Skeletal muscle tissue (tissue), 4 donors: ENCODE measurements around the gene TUBA1B. TPM values are rescaled to one million over a fixed set of nuclear protein-coding genes. Genes with fewer than 3 reads are reported as not detected.

Experiments
- H3K27ac ChIP-seq: one replicate; pipeline ENCODE4 v1.7.0; 2013; ENCODE audit warnings: mild to moderate bottlenecking, low read depth, low read length, inconsistent platforms
- H3K27me3 ChIP-seq, 3 donors: one replicate each; pipeline ENCODE4 v1.7.0; 2013; ENCODE audit warnings: low read length in 3 of 3; ENCODE audit not compliant: control insufficient read depth in 3 of 3, insufficient read depth in 3 of 3
- H3K36me3 ChIP-seq, 3 donors: one replicate each; pipeline ENCODE4 v1.7.0; 2013; ENCODE audit warnings: low read length in 3 of 3; ENCODE audit not compliant: control insufficient read depth in 3 of 3, insufficient read depth in 3 of 3
- H3K4me1 ChIP-seq, 3 donors: one replicate each; pipeline ENCODE4 v1.7.0; 2013; ENCODE audit warnings: low read length in 3 of 3, mild to moderate bottlenecking in 3 of 3; ENCODE audit not compliant: control insufficient read depth in 3 of 3, insufficient read depth in 3 of 3
- H3K4me3 ChIP-seq, 3 donors: one replicate each; pipeline ENCODE4 v1.7.0; 2013; ENCODE audit warnings: low read length in 3 of 3
- H3K9ac ChIP-seq, 3 donors: one replicate each; pipeline ENCODE4 v1.7.0; 2013; ENCODE audit warnings: low read length in 3 of 3, mild to moderate bottlenecking in 3 of 3, moderate library complexity in 2 of 3, low read depth in 1 of 3
- H3K9me3 ChIP-seq, 3 donors: one replicate each; pipeline ENCODE4 v1.7.0; 2013; ENCODE audit warnings: low read length in 3 of 3; ENCODE audit not compliant: control insufficient read depth in 3 of 3
- total RNA-seq: library from RNA; depleted of rRNA; stranded (reverse); fragments of >200 nt; gene quantifications from one replicate; pipeline ENCODE4 v1.2.3, GENCODE V29; 2014
- donor health status: Osteomylitis.

TUBA1B gene
- total RNA-seq, 1 donor from 2014 or later, result 674 TPM

DNA sequence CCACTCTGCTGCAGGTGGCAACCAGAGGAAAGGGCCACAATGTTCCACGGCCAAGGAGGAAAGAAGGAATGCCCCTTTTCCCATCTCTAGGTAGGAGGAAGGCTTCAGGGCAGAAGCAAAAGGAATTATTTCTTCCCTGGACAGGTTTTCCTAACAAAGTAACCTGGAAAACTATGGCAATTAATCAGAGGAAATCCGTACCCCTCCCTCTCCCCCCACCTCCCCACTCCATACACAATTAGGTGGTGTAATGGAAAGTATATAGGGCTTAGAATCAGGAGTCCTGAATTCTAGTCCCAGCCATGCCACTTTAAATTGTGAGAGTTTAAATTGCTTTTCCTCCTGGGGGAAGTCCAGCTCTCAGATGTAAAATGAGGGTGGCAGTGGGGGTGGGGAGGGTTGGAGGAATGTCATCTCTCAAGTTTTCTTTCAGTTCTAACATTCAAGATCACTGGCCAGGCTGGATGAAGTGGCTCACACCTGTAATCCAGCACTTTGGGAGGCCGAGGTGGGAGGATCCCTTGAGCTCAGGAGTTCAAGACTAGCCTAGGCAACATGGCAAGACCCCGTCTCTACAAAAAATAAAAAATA is 38.3 kb downstream of the TUBA1B start:
- peaks cover 12 to 14% (median 14%) of the 10 kb centered on the region in 3 donors for H3K36me3 ChIP-seq
- peaks cover 44 to 63% (median 46%) of the 10 kb centered on the region in 3 donors for H3K4me1 ChIP-seq
- no peak overlapping the region for H3K27ac ChIP-seq
- peaks cover 46 to 65% (median 59%) of the 10 kb centered on the region in 3 donors for H3K27me3 ChIP-seq
- H3K9me3 ChIP-seq, result no peaks in the 10 kb centered on the region
- H3K9ac ChIP-seq, result no peak overlapping the region
- H3K4me3 ChIP-seq, result no peak overlapping the region

DNA sequence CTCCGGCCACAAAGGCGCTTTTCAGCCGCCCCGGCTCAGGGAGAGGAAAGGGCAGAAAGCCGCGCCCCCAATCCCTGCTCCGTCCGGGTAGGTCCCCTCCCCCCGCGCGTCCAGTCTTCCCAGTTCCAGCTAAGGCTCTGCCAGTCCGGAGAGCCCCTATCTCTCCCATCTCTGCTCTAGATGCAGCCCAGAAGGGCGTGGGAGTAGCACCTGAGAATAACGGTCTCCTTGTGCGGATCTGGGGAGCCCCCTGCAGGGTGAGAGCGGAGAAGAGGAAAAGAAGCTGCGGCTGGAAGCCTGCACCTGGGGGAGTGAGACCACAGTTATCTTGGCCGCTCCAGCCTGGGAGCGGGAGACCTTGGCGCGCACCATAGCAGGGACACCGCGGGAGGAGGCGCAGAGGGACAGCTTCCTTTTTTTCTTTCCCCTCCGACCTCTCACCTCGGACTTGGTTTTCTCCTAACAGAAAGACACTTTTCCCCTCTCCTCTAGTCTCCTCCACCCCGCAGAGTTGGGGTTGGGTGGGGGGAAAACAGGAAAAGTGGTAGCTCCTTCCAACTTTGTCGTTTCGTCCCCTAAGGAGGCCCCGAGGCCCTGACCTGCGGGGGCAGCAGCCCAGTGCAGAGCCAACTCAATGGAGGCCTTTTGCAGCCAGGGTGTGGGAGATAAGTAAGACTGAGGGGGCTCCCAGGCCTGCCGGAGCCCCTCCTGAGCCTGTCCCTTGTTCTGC is 38.9 kb downstream of the TUBA1B start:
- peaks cover 42 to 58% (median 43%) of the 10 kb centered on the region in 3 donors for H3K4me1 ChIP-seq
- peaks cover 5 to 7% (median 7%) of the 10 kb centered on the region in 3 donors for H3K36me3 ChIP-seq
- peak overlapping the region in 1 of 3 donors; percentile 23 for H3K9ac ChIP-seq
- H3K4me3 ChIP-seq, result peak overlapping the region; percentile 11 to 41 (median 26)
- no peak overlapping the region for H3K27ac ChIP-seq
- H3K9me3 ChIP-seq, result no peaks in the 10 kb centered on the region
- H3K27me3 ChIP-seq, result peaks cover 46 to 65% (median 59%) of the 10 kb centered on the region in 3 donors

DNA sequence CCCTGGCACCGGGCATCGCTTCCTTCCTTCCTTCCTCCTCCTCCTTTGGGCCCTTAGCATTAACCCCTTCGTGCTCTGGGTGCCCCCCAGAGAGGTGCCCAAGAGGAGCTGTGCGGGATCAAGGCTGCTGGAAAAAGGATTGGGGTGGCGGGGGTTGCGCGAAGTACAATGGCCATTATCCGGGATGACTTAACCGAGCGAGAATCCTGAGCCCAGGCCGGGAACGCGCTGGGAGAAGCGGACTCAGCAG is 39.4 kb downstream of the TUBA1B start:
- Histone ChIP-seq H3K9me3 (no peaks in the 10 kb centered on the region), H3K36me3 (peaks cover under 1 to 3% (median 2%) of the 10 kb centered on the region in 3 donors), H3K4me3 (peak overlapping the region in 2 of 3 donors; percentile 11 to 29), H3K27me3 (peaks cover 46 to 65% (median 59%) of the 10 kb centered on the region in 3 donors), H3K4me1 (peaks cover 42 to 58% (median 43%) of the 10 kb centered on the region in 3 donors), H3K9ac (peak overlapping the region in 1 of 3 donors; percentile 23), H3K27ac (no peak overlapping the region)

DNA sequence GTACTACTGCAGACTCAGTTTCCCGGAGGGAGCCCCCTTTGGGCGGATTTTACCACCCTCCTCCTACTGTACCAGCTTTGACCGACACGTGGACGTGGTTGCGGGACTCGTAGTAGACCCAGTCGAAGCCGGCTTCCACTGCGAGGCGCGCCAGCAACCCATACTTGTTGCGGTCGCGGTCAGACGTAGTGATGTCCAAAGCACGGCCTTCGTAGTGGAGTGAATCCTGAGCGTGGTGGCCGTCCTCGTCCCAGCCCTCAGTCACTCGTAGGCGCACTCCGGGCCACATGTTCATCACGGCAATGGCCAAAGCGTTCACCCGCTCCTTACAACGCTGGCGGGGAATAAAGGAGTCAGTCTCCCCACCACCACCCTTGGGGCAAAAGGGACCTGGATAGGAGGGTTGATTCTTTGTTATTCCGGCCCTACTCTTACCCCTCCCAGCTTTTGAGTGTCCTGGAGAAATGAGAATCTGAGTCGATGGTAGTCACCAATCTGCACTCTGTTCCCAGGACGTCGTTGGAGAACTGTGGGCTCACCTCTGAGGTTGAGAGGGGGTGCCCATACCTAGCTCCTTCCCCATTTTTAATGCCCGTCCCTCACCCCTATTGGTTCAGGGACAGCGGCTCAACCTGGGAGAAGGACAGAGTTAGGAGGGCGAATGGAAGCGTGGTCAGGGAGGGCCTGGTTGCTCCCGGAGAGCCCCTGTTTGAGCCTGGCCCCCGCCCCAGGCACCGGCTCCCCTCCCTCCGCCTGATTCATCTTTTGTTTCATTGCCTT is 39.9 kb downstream of the TUBA1B start:
- Histone ChIP-seq H3K9me3 (no peaks in the 10 kb centered on the region), H3K4me3 (peak overlapping the region in 1 of 3 donors; percentile 6), H3K36me3 (no peaks in the 10 kb centered on the region), H3K27ac (no peak overlapping the region), H3K9ac (no peak overlapping the region), H3K4me1 (peaks cover 42 to 58% (median 43%) of the 10 kb centered on the region in 3 donors), H3K27me3 (peaks cover 46 to 65% (median 59%) of the 10 kb centered on the region in 3 donors)

DNA sequence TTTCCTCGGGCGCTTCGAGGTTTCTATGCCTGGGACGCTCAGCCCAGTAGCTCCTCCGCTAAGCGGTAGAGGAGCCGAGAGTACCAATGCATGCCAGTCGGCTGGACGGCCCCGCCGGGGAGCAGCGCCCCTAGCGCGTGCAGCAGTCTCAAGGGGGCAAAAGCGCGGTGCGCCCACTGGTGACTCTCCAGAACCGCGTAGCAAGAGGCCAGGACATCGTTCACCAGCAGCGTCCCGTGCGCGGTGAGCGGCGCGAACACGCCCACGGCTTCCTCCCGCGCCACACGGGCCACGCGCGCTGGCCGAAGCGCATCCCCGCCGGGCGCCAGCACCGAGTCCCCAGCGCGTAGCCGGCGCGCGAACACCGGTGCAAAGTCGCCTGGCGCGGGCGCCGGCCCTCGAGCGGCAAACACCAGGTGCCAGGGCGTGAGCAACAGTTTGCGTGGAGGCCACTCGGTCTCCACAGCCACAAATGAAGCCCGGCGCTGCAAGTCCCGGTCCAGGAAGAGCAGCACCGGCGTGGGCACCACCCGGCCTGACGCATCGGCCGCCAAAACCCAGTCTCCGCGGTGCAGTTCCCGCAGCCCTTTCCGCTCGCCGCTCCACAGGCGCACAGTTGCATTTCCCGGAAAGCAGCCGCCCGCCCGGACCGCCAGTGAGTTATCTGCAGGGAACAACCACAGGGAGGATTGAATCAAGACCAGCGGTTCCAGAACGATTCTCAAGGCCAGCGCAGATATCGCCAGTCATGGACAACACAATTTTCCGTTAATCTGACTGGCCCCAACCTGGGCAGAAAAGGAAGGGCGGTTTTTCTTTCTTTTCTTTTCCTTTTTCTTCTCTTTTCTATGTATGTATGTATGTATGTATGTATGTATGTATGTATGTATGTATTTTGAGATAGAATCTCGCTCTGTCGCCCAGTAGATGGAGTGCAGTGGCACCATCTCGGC is 41.1 kb downstream of the TUBA1B start:
- Histone ChIP-seq H3K4me3 (peak overlapping the region; percentile 43 to 72 (median 67)), H3K4me1 (peaks cover 42 to 58% (median 43%) of the 10 kb centered on the region in 3 donors), H3K27me3 (peaks cover 46 to 65% (median 59%) of the 10 kb centered on the region in 3 donors), H3K9me3 (no peaks in the 10 kb centered on the region), H3K27ac (no peak overlapping the region), H3K9ac (peak overlapping the region in 1 of 3 donors; percentile 50), H3K36me3 (no peaks in the 10 kb centered on the region)

DNA sequence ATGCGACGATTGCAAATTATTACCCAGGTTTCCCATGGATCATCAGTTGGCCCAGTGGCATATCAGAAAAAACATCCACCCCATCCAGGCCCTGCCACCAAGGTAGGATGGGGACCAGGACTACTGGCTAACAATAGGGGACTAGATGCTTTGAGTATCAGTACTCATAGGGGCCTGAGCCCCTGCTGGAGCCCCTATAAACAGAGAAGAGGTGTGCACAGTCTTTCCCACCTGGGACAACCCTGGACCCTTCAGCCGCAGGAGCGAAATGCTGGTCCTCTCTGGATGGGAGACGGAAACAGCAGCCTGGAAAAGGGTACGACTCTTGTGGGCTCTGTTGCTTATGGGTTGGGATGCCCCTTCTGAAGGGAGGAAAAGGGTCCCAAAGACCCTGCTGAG is 42.3 kb downstream of the TUBA1B start:
- Histone ChIP-seq H3K4me3 (no peak overlapping the region), H3K9ac (no peak overlapping the region), H3K27me3 (peaks cover 39 to 55% (median 48%) of the 10 kb centered on the region in 3 donors), H3K4me1 (peaks cover 32 to 51% (median 36%) of the 10 kb centered on the region in 3 donors), H3K27ac (no peak overlapping the region), H3K36me3 (no peaks in the 10 kb centered on the region), H3K9me3 (no peaks in the 10 kb centered on the region)

DNA sequence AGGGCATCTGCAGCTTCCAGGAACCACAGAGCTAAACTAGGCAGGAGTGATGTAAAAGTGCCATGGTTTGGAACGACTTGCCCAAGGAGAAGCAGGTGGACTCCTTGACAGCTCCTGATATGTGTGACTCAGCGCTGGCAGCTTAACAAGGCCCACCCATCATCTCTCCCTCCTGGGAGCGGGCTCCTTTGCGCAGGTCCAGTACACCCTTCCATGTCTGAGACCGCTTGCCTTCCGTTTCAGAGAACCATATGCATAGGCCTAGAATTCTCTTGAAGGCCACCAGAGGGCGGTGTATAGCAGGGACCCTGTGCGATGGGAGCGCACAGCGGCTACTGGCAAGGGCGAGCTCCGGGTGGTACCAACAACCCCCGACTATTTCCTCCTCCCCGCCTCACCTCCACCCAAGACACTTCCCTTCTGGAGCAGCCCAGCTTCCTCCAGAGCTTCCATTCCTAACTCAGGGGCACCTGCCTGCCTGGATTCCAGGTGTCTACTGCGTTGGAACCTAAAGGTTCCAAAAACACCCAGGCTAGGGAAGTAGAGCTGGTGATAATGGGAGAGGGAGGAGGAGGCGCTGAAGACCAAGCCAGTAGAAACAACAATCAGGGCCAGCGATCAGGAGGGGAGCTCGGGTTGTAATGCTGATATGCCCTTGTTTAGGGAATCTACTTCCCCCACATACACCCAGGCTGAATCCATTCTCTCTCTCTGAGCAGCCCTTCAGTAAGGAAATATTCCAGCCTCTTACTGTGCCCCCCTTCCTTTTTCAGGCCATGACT is 42.9 kb downstream of the TUBA1B start:
- H3K27me3 ChIP-seq, result peaks cover 33 to 49% (median 42%) of the 10 kb centered on the region in 3 donors

DNA sequence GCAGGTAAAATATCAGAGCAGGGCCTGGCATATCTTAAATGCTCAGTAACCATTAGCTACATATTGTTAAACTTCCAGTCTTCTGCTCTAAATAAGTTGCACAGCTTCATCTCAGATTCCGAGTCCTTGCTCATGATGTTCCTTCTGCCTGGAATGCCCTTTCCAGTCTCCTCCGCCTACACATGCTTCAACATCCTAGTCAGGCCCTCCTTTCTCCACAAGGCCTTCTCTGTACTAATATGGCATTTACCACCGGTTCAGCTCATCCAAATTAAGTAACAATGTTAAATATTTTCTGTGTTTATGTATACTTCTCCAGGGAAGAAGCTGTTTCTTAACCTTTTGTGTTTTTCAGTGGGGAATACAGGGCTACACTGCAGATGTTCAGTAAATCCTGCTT is 45.1 kb downstream of the TUBA1B start:
- Histone ChIP-seq H3K4me3 (no peak overlapping the region), H3K4me1 (peaks cover 17 to 28% (median 21%) of the 10 kb centered on the region in 3 donors), H3K9me3 (no peaks in the 10 kb centered on the region), H3K27me3 (peaks cover 18 to 27% (median 22%) of the 10 kb centered on the region in 3 donors), H3K27ac (no peak overlapping the region), H3K9ac (no peak overlapping the region), H3K36me3 (no peaks in the 10 kb centered on the region)

More for the DNA sequence above, 42.9 kb downstream of the TUBA1B start:
- peak overlapping the region; percentile 38 to 58 (median 41) for H3K4me3 ChIP-seq
- H3K9me3 ChIP-seq, result no peaks in the 10 kb centered on the region
- no peak overlapping the region for H3K27ac ChIP-seq
- H3K36me3 ChIP-seq, result no peaks in the 10 kb centered on the region
- H3K4me1 ChIP-seq, result peaks cover 27 to 45% (median 31%) of the 10 kb centered on the region in 3 donors
- peak overlapping the region; percentile 20 to 60 (median 36) for H3K9ac ChIP-seq
